ENCODE measurements around the gene SUN2.

The SUN2 gene

DNA sequence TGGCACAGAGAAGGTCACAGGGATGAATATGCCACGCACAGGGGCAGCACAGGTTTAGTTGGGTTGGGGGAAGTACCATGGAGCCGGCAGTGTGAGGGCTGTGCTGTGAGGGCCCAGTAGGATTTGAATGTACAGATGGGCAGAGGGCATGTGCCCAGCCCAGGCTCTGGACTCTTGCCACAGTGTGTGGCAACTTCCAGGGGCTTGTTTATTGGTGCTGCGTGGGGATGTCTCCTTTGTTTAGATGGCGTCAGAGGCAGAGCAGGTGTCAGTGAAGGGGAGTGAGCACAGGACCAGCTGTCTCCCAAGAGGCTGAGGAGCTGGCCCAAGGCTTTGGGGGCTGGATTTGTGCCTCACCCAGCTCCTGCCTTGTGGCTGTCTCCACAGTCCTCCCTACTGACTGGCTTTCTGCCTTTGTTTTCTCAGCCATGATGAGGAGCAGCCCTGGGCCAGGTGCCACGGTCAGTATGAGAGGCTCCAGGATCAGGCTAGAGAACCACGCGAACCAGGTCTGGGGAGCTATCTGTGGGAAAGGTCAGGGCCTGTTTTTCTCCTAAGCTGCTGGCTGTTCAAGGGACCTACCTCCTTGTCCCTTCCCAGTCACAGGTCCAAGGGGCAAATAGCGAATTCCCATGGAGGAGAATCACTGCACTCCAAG is 21.9 kb downstream of the SUN2 start:
- peak; percentile 89 for DNase-seq

DNA sequence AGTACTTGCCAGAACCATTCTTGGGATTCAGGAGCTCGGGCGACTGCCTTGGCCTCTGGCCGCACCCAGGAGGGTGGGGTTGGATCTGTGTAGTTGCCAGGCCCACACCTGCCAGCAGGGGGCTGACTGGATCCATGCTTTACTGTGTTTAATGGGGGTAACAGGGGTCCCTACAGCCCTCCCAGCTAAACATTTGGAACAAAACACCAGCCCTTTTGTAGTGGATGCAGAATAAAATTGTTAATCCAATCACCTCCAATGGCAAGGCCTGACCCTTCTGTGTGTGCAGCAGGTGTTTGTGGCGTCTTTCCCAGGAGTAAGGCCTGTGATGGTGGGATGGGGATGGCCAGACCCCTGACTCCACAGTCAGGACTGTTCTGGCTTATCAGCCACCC is 22.5 kb downstream of the SUN2 start:
- DNase-seq = peak; percentile 60

DNA sequence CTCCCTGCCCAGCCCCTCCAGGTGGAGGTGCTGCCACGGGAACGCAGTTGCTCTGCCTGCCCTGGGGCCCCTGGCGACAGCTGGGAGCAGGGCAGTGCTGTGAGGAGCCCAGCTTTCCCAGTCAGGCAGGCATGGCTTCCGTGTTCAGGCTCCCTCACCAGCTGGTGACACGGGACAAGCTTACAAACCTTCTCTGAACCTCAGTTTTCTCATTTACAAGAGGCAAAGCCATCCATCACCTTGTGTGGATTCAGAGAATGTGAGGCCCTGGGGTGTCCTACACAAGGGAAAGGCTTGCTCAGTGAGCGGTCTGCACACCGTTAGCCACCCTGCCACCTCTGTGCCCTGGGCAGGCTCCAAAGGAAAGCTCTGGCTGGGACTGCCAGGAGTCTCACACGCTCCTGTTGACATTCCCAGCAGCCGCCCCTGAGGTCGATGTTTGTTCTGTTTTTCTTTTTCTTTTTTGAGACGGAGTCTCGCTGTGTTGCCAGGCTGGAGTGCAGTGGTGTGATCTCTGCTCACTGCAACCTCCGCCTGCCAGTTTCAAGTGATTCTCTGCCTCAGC is 23.5 kb downstream of the SUN2 start:
- peak; percentile 46 for DNase-seq

DNA sequence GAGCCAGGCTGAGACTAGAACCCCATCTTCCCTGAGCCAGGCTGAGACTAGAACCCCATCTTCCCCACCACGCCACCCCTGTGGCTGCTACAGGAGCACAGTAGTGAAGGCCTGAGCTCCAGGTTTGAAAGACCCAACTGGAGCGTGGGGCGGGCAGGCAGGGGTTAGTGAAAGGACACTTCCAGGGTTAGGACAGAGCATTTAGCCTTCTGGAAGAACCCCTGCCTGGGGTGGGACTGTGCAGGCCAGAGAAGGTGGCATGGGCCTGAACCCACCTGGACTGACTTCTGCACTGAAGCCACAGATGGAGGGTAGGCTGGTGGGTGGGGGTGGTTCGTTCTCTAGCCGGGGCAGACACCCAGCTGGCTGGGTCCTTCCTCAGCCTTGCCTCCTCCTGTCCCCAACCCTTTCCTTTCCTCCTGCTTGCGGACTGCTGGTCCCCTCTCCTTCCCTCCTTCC is 24.1 kb downstream of the SUN2 start:
- no peak for DNase-seq

GRCh38 chr22:38730411-38730871 is 25.4 kb downstream of the SUN2 start:
- DNase-seq = no peak

DNA sequence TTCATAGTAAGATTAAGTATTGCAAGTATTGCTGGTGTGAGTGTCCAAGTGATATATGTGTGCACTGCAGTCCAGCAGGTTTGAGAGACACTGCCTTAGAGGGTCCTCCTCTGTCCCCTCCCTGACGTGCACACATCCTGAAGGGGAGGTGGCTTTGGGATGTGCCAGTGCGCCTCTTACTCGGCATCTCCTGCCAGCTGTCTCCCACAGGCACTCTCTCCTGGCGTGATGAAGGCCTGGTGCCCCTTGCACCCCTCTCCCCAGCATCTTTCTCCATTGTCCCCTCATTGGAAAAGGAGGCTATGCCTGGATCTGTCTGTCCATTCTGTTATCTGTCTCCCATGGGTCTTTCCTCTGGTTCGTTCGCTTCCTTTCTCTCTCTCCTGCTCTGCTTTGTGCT is 25.9 kb downstream of the SUN2 start:
- DNase-seq = no peak

DNA sequence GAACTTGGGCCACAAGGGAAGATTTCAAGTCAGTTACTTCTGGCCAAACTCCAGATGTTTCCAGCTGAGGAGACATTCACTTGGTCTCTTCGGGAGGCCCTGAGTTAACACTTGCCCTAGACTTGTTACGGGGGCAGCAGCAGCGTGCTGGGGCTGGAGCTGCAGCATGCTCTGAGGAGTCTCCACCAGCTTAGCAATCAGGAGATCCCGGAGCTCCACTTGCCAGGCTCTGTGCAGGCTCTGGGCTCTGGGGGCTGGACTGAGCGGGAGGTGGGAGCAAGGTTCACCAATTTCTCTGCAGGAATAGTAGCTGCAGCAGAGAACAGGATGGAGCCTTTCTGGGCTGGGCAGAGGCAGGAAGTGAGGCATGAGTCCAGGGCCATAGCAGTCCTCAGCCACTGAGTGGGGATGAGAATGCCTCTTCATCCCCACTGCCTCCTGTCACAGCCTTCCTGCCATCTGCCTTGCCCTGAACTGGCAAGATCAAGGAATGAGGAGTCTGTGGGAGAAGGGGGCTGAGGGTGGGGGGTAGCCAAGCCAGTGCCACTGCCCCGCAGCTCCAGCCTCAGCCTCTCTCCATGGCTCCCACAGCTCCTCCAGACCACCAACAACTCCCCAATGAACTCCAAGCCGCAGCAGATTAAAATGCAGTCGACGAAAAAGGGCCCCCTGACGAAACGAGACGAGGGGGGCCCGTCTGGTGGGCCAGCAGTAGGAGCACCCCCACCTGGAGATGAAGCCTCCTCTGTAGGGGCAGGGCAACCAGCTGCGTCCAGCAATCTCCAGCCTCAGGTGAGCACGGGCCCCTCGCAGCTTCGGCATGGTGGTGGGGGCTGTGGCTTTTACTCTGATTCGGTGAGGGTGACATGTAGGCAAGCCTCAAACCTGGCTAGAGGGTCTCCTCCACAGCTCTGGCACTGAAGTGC is 26.7 kb downstream of the SUN2 start:
- DNase-seq = no peak

DNA sequence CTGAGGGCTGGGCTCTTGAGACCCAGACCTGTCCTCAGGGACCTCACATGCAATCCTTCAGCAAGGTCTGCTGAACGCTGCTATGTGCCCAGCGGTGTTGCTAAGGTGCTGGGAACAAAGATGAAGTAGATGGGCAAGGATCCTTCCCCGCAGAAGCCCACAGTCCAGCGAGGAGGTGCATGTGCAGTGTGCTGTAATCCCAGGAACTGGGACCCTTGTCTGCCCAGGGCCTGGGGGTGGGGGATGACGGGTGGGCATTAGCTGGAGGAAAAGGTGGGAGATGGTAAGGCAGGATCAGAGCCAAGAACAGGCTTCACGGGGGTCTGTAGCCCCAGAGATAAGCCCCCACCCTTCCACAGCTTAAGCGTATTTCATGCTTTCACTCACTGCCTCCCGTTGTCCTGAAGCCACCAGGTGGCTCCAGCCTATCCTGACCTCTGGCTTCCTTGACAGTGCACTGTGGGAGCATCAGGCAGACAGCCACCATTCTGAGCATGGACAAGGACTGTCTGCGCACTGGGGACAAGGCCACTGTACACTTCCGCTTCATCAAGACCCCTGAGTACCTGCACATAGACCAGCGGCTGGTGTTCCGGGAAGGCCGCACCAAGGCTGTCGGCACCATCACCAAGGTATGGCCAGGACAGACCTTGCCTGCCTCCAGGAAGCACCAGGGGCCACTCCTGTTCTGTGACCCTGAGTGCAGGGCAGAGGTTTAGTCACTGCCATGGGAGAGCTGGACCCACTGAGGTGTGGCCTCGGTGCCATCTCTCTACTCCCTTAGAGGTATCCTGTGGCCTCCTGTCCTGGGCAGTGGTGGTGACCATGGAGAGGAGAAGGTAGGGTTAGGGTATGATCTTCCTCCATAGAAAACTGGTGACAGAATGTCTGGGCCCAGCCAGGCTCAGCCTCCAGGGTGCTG is 28.0 kb downstream of the SUN2 start:
- DNase-seq = no peak

GRCh38 chr22:38727123-38727522 is 28.7 kb downstream of the SUN2 start:
- no peak for DNase-seq

- DNase-seq = no peak
These were observed 29.7 kb downstream of the SUN2 start for GRCh38 chr22:38725900-38726655.

DNA sequence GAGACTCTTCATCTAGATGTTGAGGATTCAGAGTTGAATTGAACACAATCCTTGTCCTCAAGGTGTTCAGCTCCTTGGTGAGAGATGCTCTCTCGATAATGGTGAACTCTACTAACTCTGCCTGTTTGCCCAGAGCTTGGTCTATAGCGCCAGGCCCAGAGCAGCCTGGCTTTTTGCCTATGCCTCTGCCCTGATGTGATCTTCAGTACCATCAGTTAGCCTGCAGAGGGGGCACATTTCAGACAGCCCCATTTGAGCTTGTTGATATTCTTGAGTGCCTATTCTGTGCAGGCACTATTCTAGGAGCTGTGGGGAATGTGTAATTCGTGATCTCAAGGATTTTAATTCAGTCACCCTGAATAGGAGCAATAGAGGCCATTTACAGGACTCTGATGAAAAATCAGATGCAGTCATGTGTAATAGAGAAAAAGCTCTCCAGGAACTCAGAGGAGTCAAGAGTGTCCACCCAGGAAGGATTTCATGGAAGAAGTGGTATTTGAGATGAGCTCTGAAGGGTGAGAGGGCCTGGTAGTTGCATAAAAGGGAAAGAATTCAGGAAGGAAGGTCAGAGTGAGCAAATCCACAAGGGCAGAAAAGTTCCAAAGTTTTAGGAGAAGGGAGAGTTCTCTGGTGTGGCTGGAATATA is 30.7 kb downstream of the SUN2 start:
- DNase-seq = peak; percentile 31

DNA sequence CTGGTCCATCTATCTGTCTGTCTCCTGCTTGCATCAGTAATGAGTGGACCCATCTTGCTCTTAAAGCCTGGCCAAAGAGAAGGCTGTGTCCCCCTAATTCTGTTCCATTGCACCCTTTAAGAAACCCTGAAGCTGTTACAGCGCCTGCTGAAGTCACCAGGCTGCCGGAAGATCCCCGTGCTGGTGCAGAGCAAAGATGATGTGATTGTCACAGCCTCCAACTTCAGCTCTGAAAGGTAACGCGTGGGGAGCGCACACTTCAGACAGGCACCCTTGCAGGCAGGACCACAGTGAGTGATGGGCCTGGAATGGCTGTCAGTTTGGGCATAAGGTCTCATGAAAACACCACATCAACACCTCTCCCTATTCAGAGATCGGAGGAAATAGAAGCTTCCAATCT is 31.6 kb downstream of the SUN2 start:
- DNase-seq = no peak

GRCh38 chr22:38721551-38721950 is 34.2 kb downstream of the SUN2 start:
- DNase-seq = no peak

- no peak for DNase-seq
These were observed 35.4 kb downstream of the SUN2 start for GRCh38 chr22:38720350-38720749.

GRCh38 chr22:38719196-38719595 is 36.6 kb downstream of the SUN2 start:
- no peak for DNase-seq

DNA sequence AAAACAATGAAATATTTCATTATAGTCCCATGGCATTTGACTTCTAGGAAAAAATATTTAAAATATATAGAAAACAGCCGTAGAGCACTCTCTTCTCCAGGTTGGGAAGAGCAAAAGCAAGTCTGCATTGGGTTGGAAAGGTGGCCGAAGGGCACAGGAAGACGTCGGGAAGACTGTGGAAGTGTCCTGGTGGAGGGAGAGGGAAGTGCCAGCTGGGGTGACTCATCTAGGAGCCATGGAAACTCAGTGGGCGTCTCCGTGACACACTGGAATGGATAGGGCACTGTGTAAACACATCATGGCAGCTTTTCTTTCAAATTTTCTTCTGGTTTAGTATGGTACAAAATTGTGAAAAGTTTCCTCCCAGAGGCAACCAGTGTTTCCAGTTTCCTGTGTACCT is 37.4 kb downstream of the SUN2 start:
- DNase-seq = peak; percentile 31

- DNase-seq = no peak
These were observed 38.6 kb downstream of the SUN2 start for GRCh38 chr22:38717244-38717643.

- DNase-seq = no peak
These were observed 39.0 kb downstream of the SUN2 start for GRCh38 chr22:38716826-38717225.

DNA sequence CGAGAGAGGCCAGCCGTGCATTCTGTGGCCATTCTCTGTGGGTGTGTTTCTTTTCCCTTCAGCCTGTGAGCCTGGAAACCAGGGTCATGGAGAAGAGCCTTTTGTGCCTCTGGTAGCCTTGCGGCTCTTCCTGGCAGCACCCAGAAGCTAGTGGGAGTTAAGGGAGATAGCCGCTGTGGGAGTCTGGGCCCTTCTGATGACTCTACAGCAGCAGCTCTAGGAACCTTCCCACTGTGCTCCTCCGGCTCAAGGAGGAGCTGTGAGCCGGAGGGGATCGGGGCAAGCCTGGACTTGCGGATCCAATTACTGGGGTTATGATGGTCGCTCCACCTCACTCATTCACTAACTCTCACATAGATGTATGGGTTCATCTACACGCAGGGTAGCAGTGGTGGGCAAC is 39.5 kb downstream of the SUN2 start:
- no peak for DNase-seq

DNA sequence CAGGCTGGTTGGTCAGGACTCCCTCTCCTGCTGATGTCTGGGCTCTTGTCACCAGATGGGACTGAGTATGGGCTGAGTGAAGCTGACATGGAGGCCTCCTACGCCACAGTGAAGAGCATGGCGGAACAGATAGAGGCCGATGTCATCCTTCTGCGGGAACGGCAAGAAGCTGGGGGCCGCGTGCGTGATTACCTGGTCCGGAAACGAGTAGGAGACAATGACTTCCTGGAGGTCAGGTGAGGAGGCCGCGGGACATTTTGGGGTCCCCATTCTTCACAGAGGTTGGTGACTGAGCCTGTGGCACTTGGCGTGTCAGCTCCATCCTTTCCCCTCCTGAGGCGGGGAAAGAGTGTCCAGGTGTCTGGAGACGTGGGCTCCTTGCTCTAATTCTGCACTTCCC is 39.9 kb downstream of the SUN2 start:
- DNase-seq = no peak

- no peak for DNase-seq
These were observed 40.5 kb downstream of the SUN2 start for GRCh38 chr22:38715176-38715764.

Data from NCI-H2171 treated with DMSO at 0.1 percent for 48 hours (cell line).